Activated naive CD8-positive, alpha-beta T cell (primary cell): Measurements from ENCODE around the gene LAMA4.

Source experiments
- H3K27ac Mint-ChIP-seq: one replicate; pipeline ENCODE4 v1.8.0; 2021; ENCODE audit warnings: mixed read lengths
- H3K27me3 Mint-ChIP-seq: one replicate; pipeline ENCODE4 v1.8.0; 2021; ENCODE audit warnings: mixed read lengths
- H3K36me3 Mint-ChIP-seq: one replicate; pipeline ENCODE4 v1.8.0; 2021; ENCODE audit warnings: mixed read lengths
- H3K4me1 Mint-ChIP-seq: one replicate; pipeline ENCODE4 v1.8.0; 2021; ENCODE audit warnings: low read depth, mixed read lengths
- H3K4me3 Mint-ChIP-seq: one replicate; pipeline ENCODE4 v1.8.0; 2021; ENCODE audit warnings: mild to moderate bottlenecking, mixed read lengths
- H3K9me3 Mint-ChIP-seq: one replicate; pipeline ENCODE4 v1.8.0; 2021; ENCODE audit warnings: low read depth, mixed read lengths

LAMA4 gene

GRCh38 chr6:112149719-112150263 lies 104.6 kb downstream of the LAMA4 start:
- Mint-ChIP-seq H3K27me3 (peaks cover 10% of the 10 kb centered on the region), H3K36me3 (no peaks in the 10 kb centered on the region), H3K27ac (no peak overlapping the region)

DNA sequence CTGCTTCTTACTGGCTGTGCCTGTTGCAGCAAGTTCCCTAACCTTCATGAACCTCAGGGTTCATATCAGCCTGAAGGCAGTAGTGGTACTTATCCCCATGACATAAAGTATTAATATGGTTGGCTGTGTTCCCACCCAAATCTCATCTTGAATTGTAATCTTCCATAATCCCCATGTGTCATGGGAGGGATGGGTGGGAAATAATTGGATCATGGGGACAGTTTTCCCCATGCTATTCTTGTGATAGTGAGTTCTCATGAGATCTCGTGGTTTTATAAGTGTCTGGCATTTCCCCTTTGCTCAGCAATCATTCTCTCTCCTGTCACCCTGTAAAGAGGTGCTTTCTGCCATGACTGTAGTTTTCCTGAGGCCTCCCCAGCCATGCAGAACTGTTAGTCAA lies 105.1 kb downstream of the LAMA4 start:
- Mint-ChIP-seq H3K9me3 (no peaks in the 10 kb centered on the region), H3K4me3 (no peak overlapping the region), H3K27ac (no peak overlapping the region), H3K4me1 (peaks cover 3% of the 10 kb centered on the region), H3K36me3 (no peaks in the 10 kb centered on the region), H3K27me3 (peaks cover 10% of the 10 kb centered on the region)

More at GRCh38 chr6:112149719-112150263, 104.6 kb downstream of the LAMA4 start:
- H3K9me3 Mint-ChIP-seq: no peaks in the 10 kb centered on the region
- no peak overlapping the region for H3K4me3 Mint-ChIP-seq
- H3K4me1 Mint-ChIP-seq: peaks cover 9% of the 10 kb centered on the region

DNA sequence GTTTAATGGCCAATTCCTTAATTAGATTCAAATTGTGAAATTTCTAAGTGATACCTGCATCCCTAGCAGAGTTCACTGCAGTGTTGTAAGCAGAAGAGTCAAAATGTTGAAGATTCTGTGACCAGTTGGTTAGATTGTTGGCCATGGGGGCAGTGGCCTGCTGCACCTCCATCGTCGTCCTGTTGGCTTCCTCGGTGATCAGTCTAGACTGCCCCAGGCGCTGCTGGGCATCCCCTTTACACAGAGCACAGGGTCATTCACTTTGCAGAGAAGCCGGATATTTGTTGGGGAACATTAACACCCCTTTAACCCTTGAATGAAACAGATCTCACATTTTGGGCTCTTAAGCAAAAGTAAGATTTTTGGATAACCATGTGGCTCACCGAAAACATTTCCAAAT lies 106.3 kb downstream of the LAMA4 start:
- Mint-ChIP-seq H3K4me3 (no peak overlapping the region), H3K27ac (no peak overlapping the region), H3K9me3 (no peaks in the 10 kb centered on the region), H3K4me1 (no peaks in the 10 kb centered on the region), H3K36me3 (no peaks in the 10 kb centered on the region), H3K27me3 (peaks cover 8% of the 10 kb centered on the region)

GRCh38 chr6:112145080-112145573 lies 109.2 kb downstream of the LAMA4 start:
- Mint-ChIP-seq H3K4me1 (no peaks in the 10 kb centered on the region), H3K27me3 (peaks cover 6% of the 10 kb centered on the region), H3K9me3 (no peaks in the 10 kb centered on the region), H3K36me3 (no peaks in the 10 kb centered on the region), H3K27ac (no peak overlapping the region), H3K4me3 (no peak overlapping the region)

DNA sequence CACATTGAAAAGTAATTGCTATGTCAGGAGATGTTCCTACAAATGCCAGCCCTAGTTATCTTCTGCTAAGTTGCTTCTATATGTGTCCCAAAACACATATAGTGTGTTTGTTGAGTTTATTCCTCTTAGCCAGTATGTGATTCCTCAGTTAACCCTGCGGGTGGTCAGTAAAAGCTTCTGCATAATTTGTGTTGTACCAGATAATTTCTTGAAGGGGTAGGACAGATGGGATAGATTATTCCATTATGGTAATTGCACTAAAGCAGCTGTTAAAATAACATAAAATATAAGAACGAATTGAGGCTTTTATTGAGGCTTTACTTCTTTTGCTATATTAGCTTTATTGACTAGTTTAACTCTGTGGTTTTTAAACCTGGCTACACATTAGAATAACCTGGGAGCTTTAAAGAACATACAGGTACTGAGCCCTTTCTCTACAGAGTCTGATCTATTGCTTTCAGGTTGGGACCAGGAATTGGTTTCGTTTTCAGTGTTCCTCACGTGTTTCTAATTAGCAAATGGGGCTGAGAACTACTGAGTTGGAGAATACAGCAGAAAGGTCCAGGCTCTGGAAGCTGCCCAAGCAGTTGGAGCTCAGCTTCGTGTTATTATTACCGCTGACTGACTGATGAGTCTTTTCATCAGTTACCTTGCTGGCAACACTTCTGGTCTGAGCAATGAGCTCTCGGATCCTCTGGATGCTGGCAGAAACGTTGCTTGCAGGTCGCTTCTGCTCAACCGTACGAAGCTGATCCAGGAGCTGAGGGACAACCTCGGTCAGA lies 110.0 kb downstream of the LAMA4 start:
- H3K4me1 Mint-ChIP-seq: no peaks in the 10 kb centered on the region
- H3K36me3 Mint-ChIP-seq: no peaks in the 10 kb centered on the region
- no peak overlapping the region for H3K4me3 Mint-ChIP-seq
- H3K9me3 Mint-ChIP-seq: no peaks in the 10 kb centered on the region
- peaks cover 4% of the 10 kb centered on the region for H3K27me3 Mint-ChIP-seq
- H3K27ac Mint-ChIP-seq: no peak overlapping the region

- Mint-ChIP-seq H3K4me1 (no peaks in the 10 kb centered on the region), H3K4me3 (no peak overlapping the region), H3K27me3 (peaks cover 4% of the 10 kb centered on the region), H3K27ac (no peak overlapping the region), H3K9me3 (no peaks in the 10 kb centered on the region), H3K36me3 (no peaks in the 10 kb centered on the region)
Measured at GRCh38 chr6:112141707-112142106, 112.7 kb downstream of the LAMA4 start.

DNA sequence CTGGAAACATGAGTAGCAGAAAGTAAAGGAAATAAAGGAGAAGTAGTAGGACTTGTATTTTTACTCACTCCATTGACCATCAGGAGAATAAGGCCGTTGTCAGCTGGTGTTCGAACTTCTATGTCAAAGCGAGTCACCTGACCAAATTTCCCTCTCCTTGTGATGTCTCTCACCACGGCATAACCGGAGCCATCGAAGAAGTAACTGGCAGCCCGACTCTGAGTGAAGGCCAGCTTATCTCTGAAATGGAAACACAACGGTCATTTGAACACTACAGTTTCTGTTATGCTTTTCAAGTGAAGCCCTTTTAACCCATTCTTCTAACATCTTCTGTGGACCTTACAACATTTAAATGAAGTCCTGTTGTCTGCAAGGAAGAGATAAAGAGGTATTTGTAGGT lies 115.3 kb downstream of the LAMA4 start:
- H3K9me3 Mint-ChIP-seq: no peaks in the 10 kb centered on the region
- H3K36me3 Mint-ChIP-seq: no peaks in the 10 kb centered on the region
- no peak overlapping the region for H3K27ac Mint-ChIP-seq
- no peaks in the 10 kb centered on the region for H3K4me1 Mint-ChIP-seq
- H3K27me3 Mint-ChIP-seq: peaks cover 2% of the 10 kb centered on the region
- no peak overlapping the region for H3K4me3 Mint-ChIP-seq

DNA sequence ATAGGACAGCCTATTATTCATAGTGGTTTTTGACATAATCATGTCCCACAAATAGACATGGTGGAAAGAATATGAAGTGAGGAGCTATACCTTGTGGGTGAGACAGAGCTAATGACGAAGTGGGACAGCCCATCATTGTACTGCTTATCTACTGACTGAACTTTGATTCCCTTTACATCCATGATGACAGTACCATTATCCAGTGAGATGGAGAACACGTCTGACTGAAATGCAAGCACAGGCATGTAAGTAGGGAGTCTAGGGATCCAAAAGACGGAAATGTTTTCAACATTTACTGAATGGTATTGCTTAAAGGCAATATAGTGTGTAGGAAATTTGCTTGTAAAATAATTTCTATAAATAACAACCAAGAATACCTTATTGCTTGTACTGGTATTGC lies 123.5 kb downstream of the LAMA4 start:
- Mint-ChIP-seq H3K4me1 (no peaks in the 10 kb centered on the region), H3K27ac (no peak overlapping the region), H3K4me3 (no peak overlapping the region)

DNA sequence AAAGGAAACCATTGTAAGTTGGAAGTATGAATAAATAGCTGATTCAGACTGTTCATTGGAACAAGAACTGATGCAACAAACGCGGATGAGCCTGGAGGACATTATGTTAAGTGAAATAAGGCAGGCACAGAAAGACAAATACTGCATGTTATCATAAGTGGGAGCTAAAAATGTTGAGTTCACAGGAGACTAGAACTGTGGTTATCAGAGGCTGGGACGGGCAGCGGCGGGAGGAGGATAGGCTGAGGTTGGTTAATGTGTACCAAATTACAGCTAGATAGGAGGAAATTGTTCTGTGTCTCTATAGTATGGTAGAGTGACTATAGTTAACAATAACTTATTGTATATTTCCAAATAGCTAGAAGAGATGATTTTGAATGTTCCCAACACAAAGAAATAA lies 126.2 kb downstream of the LAMA4 start:
- H3K36me3 Mint-ChIP-seq: no peaks in the 10 kb centered on the region
- H3K4me1 Mint-ChIP-seq: no peaks in the 10 kb centered on the region
- H3K9me3 Mint-ChIP-seq: no peaks in the 10 kb centered on the region
- no peak overlapping the region for H3K4me3 Mint-ChIP-seq
- no peak overlapping the region for H3K27ac Mint-ChIP-seq
- peaks cover 10% of the 10 kb centered on the region for H3K27me3 Mint-ChIP-seq

More for the DNA sequence above, 123.5 kb downstream of the LAMA4 start:
- no peaks in the 10 kb centered on the region for H3K36me3 Mint-ChIP-seq
- H3K9me3 Mint-ChIP-seq: no peaks in the 10 kb centered on the region
- H3K27me3 Mint-ChIP-seq: peaks cover 9% of the 10 kb centered on the region

GRCh38 chr6:112123982-112124381 lies 130.4 kb downstream of the LAMA4 start:
- H3K9me3 Mint-ChIP-seq: no peaks in the 10 kb centered on the region
- H3K36me3 Mint-ChIP-seq: no peaks in the 10 kb centered on the region
- no peaks in the 10 kb centered on the region for H3K4me1 Mint-ChIP-seq
- no peak overlapping the region for H3K4me3 Mint-ChIP-seq
- peaks cover 3% of the 10 kb centered on the region for H3K27me3 Mint-ChIP-seq
- H3K27ac Mint-ChIP-seq: no peak overlapping the region

GRCh38 chr6:112122756-112123155 lies 131.6 kb downstream of the LAMA4 start:
- peaks cover 2% of the 10 kb centered on the region for H3K27me3 Mint-ChIP-seq
- H3K4me1 Mint-ChIP-seq: peaks cover 2% of the 10 kb centered on the region
- H3K36me3 Mint-ChIP-seq: no peaks in the 10 kb centered on the region
- no peak overlapping the region for H3K4me3 Mint-ChIP-seq
- no peaks in the 10 kb centered on the region for H3K9me3 Mint-ChIP-seq
- no peak overlapping the region for H3K27ac Mint-ChIP-seq

- Mint-ChIP-seq H3K27me3 (peaks cover 6% of the 10 kb centered on the region), H3K27ac (no peak overlapping the region), H3K4me3 (no peak overlapping the region), H3K4me1 (peaks cover 8% of the 10 kb centered on the region), H3K9me3 (no peaks in the 10 kb centered on the region), H3K36me3 (no peaks in the 10 kb centered on the region)
Measured at GRCh38 chr6:112118034-112118433, 136.3 kb downstream of the LAMA4 start.

- Mint-ChIP-seq H3K4me1 (peaks cover 8% of the 10 kb centered on the region), H3K36me3 (no peaks in the 10 kb centered on the region), H3K9me3 (no peaks in the 10 kb centered on the region), H3K27me3 (peaks cover 6% of the 10 kb centered on the region), H3K27ac (no peak overlapping the region), H3K4me3 (no peak overlapping the region)
Measured at GRCh38 chr6:112117554-112117953, 136.8 kb downstream of the LAMA4 start.

DNA sequence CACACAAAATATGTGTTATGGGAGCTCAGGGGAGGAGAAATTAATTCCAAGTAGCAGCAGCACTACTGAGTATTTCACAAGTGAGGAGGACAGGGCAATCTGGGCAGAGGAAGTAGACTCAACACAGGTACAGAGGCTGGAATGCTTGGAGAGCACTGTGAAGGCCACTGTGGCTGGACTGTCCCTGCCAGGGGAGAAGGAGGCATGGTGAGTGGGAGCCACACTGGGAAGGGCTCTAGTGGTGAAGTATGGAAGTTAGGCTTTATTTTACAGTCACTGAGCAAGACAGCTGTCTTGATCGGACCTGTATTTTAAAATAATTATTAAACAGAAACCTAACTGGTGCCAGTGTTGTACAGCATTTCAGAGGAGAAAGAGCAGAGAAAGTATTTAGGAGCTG lies 138.1 kb downstream of the LAMA4 start:
- Mint-ChIP-seq H3K27ac (no peak overlapping the region), H3K4me3 (no peak overlapping the region), H3K36me3 (no peaks in the 10 kb centered on the region), H3K27me3 (peaks cover 6% of the 10 kb centered on the region), H3K4me1 (peaks cover 8% of the 10 kb centered on the region), H3K9me3 (no peaks in the 10 kb centered on the region)

GRCh38 chr6:112114577-112115223 lies 139.7 kb downstream of the LAMA4 start:
- Mint-ChIP-seq H3K9me3 (no peaks in the 10 kb centered on the region), H3K36me3 (no peaks in the 10 kb centered on the region), H3K27me3 (peaks cover 6% of the 10 kb centered on the region), H3K4me1 (peaks cover 8% of the 10 kb centered on the region), H3K4me3 (no peak overlapping the region), H3K27ac (no peak overlapping the region)
